ACHN (cell line): ENCODE measurements around the gene GKN1.
"Not testable (repeated sequence)": the region's sequence is repeated elsewhere in the genome, so short reads cannot be mapped to it uniquely, and the experiment has no call there.

Experiments
- DNase-seq: peaks from one replicate; pipeline ENCODE4 v3.0.0-alpha.2; 2015
- in situ Hi-C: cut with HindIII; loops from 2 replicates; pipeline ENCODE4 v1.10.0; 2017; ENCODE audit warnings: low sequenced_read_pairs, low pct_ligation_motif_present, low pct_unique_long_range_greater_than_20kb

GKN1 gene

GRCh38 chr2:68952887-68953521 lies 21.4 kb upstream of the GKN1 start, which contains the start of gene GKN2:
Gene GKN2 (minus strand): TSS chr2:68952893. CDS start chr2:68952861, 32 bp downstream.
- in situ Hi-C loops, result no loop called here
- DNase-seq, result no peak

- in situ Hi-C loops, DNase-seq: not testable (repeated sequence)
Measured at GRCh38 chr2:68955432-68955831, 19.0 kb upstream of the GKN1 start.

- in situ Hi-C loops, result no loop called here
- DNase-seq, result no peak
Measured at GRCh38 chr2:68959001-68959400, 15.4 kb upstream of the GKN1 start.

GRCh38 chr2:68961380-68961779 lies 13.1 kb upstream of the GKN1 start:
- in situ Hi-C loops, result no loop called here
- no peak for DNase-seq

GRCh38 chr2:68964282-68964681 lies 10.2 kb upstream of the GKN1 start:
- no peak for DNase-seq
- in situ Hi-C loops, result no loop called here

GRCh38 chr2:68968221-68968620 lies 6.2 kb upstream of the GKN1 start:
- in situ Hi-C loops, result no loop called here
- no peak for DNase-seq

GRCh38 chr2:68969736-68970490 lies 4.5 kb upstream of the GKN1 start:
- no peak for DNase-seq
- in situ Hi-C loops, result no loop called here

GRCh38 chr2:68970566-68971265 lies 3.7 kb upstream of the GKN1 start:
- in situ Hi-C loops, result no loop called here
- DNase-seq, result no peak

- DNase-seq, result peak; percentile 96
- in situ Hi-C loops, result no loop called here
Measured at GRCh38 chr2:68971591-68972231, 2.7 kb upstream of the GKN1 start.

GRCh38 chr2:68974946-68975665 lies 670 bp downstream of the GKN1 start:
- DNase-seq, result no peak
- in situ Hi-C loops, result no loop called here

- no peak for DNase-seq
- in situ Hi-C loops, result no loop called here
Measured at GRCh38 chr2:68975844-68976243, 1.4 kb downstream of the GKN1 start.

GRCh38 chr2:68977453-68977852 lies 3.0 kb downstream of the GKN1 start:
- DNase-seq, result no peak
- in situ Hi-C loops, result no loop called here

- in situ Hi-C loops, result no loop called here
- no peak for DNase-seq
Measured at GRCh38 chr2:68978098-68978497, 3.7 kb downstream of the GKN1 start.

GRCh38 chr2:68980956-68981355 lies 6.5 kb downstream of the GKN1 start:
- in situ Hi-C loops, result no loop called here
- DNase-seq, result no peak

GRCh38 chr2:68987021-68987503 lies 12.6 kb downstream of the GKN1 start:
- in situ Hi-C loops, result no loop called here
- DNase-seq, result no peak

GRCh38 chr2:68989035-68989434 lies 14.6 kb downstream of the GKN1 start:
- no peak for DNase-seq
- in situ Hi-C loops, result no loop called here

GRCh38 chr2:68992341-68992740 lies 17.9 kb downstream of the GKN1 start:
- no peak for DNase-seq
- in situ Hi-C loops, result no loop called here

GRCh38 chr2:68992933-68993332 lies 18.5 kb downstream of the GKN1 start:
- no peak for DNase-seq
- in situ Hi-C loops, result no loop called here
